Endothelial cell of hepatic sinusoid (primary cell): ENCODE results near the gene TGFA.

Experiments
- in situ Hi-C: cut with HindIII; loops from 2 replicates; pipeline ENCODE4 v1.10.0; 2017; ENCODE audit warnings: low sequenced_read_pairs

Gene TGFA

GRCh38 chr2:70554338-70554892, 789 bp upstream of the TGFA start:
- in situ Hi-C loops, result loop anchor here (5.0 kb wide), 1 partner anchor 82 kb away; no protein-coding TSS in a partner anchor

GRCh38 chr2:70553334-70553583, 367 bp downstream of the TGFA start:
- in situ Hi-C loops, result loop anchor here (5.0 kb wide), 1 partner anchor 81 kb away; no protein-coding TSS in a partner anchor

- in situ Hi-C loops, result loop anchor here (5.0 kb wide), 1 partner anchor 80 kb away; no protein-coding TSS in a partner anchor
Measured at GRCh38 chr2:70552501-70553333, 909 bp downstream of the TGFA start.

GRCh38 chr2:70551167-70551566, 2.5 kb downstream of the TGFA start:
- in situ Hi-C loops, result loop anchor here (5.0 kb wide), 1 partner anchor 79 kb away; no protein-coding TSS in a partner anchor

- in situ Hi-C loops, result loop anchor here (5.0 kb wide), 1 partner anchor 78 kb away; no protein-coding TSS in a partner anchor
Measured at GRCh38 chr2:70549962-70550361, 3.7 kb downstream of the TGFA start.

- in situ Hi-C loops, result no loop called here
Measured at GRCh38 chr2:70549064-70549710, 4.4 kb downstream of the TGFA start.

- in situ Hi-C loops, result no loop called here
Measured at GRCh38 chr2:70548233-70548632, 5.4 kb downstream of the TGFA start.

- in situ Hi-C loops, result no loop called here
Measured at GRCh38 chr2:70546885-70547284, 6.7 kb downstream of the TGFA start.

GRCh38 chr2:70546376-70546775, 7.2 kb downstream of the TGFA start:
- in situ Hi-C loops, result no loop called here

GRCh38 chr2:70541481-70542020, 12.1 kb downstream of the TGFA start:
- in situ Hi-C loops, result no loop called here

- in situ Hi-C loops, result loop anchor here (5.0 kb wide), 1 partner anchor 104 kb away; no protein-coding TSS in a partner anchor
Measured at GRCh38 chr2:70537840-70538239, 15.8 kb downstream of the TGFA start.

- in situ Hi-C loops, result loop anchor here (5.0 kb wide), 1 partner anchor 106 kb away; no protein-coding TSS in a partner anchor
Measured at GRCh38 chr2:70536517-70537055, 17.0 kb downstream of the TGFA start.

- in situ Hi-C loops, result loop anchor here (5.0 kb wide), 1 partner anchor 107 kb away; no protein-coding TSS in a partner anchor
Measured at GRCh38 chr2:70535573-70535972, 18.1 kb downstream of the TGFA start.

GRCh38 chr2:70534183-70534836, 19.3 kb downstream of the TGFA start:
- in situ Hi-C loops, result no loop called here

- in situ Hi-C loops, result no loop called here
Measured at GRCh38 chr2:70532244-70532935, 21.2 kb downstream of the TGFA start.

GRCh38 chr2:70531419-70532086, 22.1 kb downstream of the TGFA start:
- in situ Hi-C loops, result no loop called here

- in situ Hi-C loops, result loop anchor here (5.0 kb wide), 1 partner anchor 63 kb away; no protein-coding TSS in a partner anchor
Measured at GRCh38 chr2:70529610-70530009, 24.0 kb downstream of the TGFA start.

GRCh38 chr2:70528929-70529328, 24.7 kb downstream of the TGFA start:
- in situ Hi-C loops, result loop anchor here (5.0 kb wide), 1 partner anchor 63 kb away; no protein-coding TSS in a partner anchor

- in situ Hi-C loops, result loop anchor here (5.0 kb wide), 1 partner anchor 64 kb away; no protein-coding TSS in a partner anchor
Measured at GRCh38 chr2:70528276-70528675, 25.4 kb downstream of the TGFA start.
